Measurements from ENCODE around the gene BFSP1. TPM values are rescaled to one million over a fixed set of nuclear protein-coding genes. Genes with fewer than 3 reads are reported as not detected.

BFSP1 gene
- total and polyA plus RNA-seq, 2 experiments from 2014 or later, result 2.7 to 4.9 TPM

- TF ChIP-seq ZNF462 (CRISPR knock-in tag; IDR thresholded peaks at IDR 0.05) (no peak), ETS1 (IDR thresholded peaks at IDR 0.05) (no peak), JUNB (IDR thresholded peaks at IDR 0.05; ENCODE audit: unreplicated experiment) (no peak), ZNF331 (CRISPR knock-in tag; IDR thresholded peaks at IDR 0.05; ENCODE audit: low read depth) (no peak), REST (IDR thresholded peaks at IDR 0.05; ENCODE audit: unreplicated experiment) (no peak)
Observed at GRCh38 chr20:17485017-17485416, 46.2 kb downstream of the BFSP1 start (continued).
